NCI-H146 treated with DMSO at 0.1 percent for 48 hours (cell line): ENCODE measurements around the gene HOXD3.

Experiments used
- DNase-seq: peaks from one replicate; lab custom pipeline; 2025; ENCODE audit not compliant: unreplicated experiment; lab: John Stamatoyannopoulos, UW

The HOXD3 gene

DNA sequence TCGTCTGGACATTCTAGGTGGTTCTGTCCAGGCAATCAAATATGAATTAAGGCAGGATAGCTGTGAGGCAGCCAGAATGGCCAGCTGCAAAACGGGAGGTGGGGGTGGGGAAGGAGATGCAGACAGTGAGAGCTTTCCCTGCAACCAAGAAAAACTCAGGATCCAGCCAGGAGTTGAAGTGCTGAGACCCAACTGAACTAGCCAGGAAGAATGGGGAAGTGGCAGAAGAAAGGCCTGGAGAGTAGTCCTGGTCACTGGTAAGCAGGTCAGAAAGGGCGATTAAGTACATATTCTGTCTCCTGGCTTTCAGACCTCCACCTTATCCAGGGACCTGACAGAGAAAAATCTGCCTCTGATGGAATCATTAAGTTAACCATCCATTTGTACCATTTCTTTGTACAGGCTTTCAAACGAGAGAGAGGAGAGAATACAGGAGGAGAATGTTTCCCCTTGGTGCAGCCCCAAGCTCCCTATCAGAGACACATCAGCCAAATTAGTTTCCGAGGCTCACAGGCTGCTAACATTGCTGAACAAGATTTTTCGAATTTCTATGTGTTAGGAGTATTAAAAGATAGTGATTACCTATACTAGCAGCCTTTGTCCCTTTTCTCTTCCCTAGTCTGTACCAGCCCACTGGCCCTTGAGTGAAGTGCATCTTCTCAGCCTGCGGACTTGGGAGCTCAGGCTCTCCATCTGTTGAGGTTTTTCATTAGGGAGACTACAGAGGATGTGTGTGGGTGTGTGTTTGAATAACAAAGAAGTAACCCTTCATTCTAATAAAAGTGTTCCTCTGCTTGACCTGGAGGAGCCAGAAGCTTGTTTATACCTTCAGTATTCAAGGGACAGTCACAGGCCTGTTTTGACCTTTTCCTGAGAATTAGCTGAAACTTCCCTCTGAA is 18.9 kb downstream of the HOXD3 start:
- DNase-seq = no peak

- DNase-seq = peak; percentile 62
Measured at GRCh38 chr2:176177580-176178037, 20.5 kb downstream of the HOXD3 start.

GRCh38 chr2:176178038-176178756 is 21.1 kb downstream of the HOXD3 start:
- DNase-seq = peak; percentile 62

GRCh38 chr2:176178757-176179295 is 21.7 kb downstream of the HOXD3 start:
- peak; percentile 23 for DNase-seq

- no peak for DNase-seq
Measured at GRCh38 chr2:176181551-176181950, 24.4 kb downstream of the HOXD3 start.

DNA sequence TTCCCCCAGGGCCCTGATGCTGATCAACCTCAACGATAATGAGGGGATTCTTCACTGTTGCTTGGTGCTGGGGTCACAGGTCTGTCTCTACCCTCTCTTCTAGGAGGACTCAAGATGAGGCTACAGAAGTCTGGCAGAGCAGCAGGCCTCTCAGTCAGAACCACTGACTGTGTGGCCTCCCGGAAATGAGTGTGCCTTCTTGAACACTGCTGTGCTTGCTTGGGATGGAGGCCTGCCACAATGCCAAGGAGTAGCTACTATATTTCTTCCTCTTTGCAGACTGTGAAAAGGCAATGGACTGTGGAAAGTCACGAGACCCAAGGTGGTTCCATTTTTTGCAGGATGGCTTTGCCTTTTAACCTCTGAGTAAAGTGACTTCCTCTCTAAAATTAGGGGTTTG is 25.6 kb downstream of the HOXD3 start:
- no peak for DNase-seq

GRCh38 chr2:176184749-176185148 is 27.6 kb downstream of the HOXD3 start:
- DNase-seq = no peak

GRCh38 chr2:176186024-176186423 is 28.9 kb downstream of the HOXD3 start:
- no peak for DNase-seq

- DNase-seq = no peak
Measured at GRCh38 chr2:176187200-176187898, 30.2 kb downstream of the HOXD3 start.

GRCh38 chr2:176187899-176188773 is 31.0 kb downstream of the HOXD3 start, which contains the start of gene HOXD1:
HOXD1 (plus strand) TSS chr2:176188668; CDS start chr2:176188802, 134 bp downstream.
- peak; percentile 31 for DNase-seq

DNA sequence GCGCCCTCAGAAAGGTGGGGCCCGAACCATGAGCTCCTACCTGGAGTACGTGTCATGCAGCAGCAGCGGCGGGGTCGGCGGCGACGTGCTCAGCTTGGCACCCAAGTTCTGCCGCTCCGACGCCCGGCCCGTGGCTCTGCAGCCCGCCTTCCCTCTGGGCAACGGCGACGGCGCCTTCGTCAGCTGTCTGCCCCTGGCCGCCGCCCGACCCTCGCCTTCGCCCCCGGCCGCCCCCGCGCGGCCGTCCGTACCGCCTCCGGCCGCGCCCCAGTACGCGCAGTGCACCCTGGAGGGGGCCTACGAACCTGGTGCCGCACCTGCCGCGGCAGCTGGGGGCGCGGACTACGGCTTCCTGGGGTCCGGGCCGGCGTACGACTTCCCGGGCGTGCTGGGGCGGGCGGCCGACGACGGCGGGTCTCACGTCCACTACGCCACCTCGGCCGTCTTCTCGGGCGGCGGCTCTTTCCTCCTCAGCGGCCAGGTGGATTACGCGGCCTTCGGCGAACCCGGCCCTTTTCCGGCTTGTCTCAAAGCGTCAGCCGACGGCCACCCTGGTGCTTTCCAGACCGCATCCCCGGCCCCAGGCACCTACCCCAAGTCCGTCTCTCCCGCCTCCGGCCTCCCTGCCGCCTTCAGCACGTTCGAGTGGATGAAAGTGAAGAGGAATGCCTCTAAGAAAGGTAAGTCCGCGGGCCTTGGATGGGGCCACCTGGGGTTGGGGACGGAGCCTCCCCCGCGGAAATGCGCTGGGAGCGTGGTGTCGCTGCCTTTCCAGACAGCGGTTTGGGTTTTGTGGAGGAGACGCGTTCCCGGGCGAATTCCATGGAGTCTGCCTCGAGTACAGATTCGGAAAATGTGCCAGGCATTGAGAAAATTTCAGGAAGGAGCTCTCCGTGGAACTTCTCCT is 31.9 kb downstream of the HOXD3 start:
- peak; percentile 17 for DNase-seq

GRCh38 chr2:176189681-176190641 is 32.9 kb downstream of the HOXD3 start:
- peak; percentile 9 for DNase-seq

DNA sequence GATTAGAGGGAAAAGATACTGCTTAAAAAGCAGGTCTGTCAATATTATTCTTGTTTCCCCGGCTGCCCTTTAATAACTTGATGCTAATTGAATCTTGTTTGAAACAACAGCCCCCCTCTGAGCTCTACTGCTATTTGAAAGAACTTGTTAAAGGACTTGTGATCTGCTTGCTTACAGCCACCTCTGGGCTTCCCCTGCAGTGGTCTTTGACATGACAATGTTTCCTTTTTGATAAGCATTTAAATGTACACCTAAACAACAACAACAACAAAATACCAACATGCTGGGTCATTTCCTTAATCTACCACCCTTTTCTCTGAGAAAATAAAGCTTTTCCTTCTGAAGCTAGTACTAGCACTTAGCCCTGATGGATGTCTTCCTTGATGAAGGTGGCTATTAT is 35.2 kb downstream of the HOXD3 start:
- no peak for DNase-seq

DNA sequence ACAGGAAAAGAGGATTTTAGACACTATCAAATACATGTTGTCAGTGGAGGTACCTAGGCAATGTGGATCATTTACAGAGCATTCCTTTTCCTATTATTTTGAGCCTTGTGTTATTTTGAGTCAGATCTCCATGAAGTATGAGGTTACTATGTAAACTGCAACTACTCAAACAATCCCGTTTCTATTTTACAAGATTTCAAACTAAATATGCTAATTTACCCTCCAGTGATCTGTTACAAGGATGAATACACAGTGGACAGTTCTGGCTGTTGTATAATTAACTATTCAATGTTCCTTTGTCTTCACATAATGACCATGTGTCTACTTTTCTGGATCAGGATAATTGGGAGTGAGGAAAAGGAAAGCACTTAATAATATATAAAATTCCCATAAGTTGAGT is 35.9 kb downstream of the HOXD3 start:
- peak; percentile 17 for DNase-seq

DNA sequence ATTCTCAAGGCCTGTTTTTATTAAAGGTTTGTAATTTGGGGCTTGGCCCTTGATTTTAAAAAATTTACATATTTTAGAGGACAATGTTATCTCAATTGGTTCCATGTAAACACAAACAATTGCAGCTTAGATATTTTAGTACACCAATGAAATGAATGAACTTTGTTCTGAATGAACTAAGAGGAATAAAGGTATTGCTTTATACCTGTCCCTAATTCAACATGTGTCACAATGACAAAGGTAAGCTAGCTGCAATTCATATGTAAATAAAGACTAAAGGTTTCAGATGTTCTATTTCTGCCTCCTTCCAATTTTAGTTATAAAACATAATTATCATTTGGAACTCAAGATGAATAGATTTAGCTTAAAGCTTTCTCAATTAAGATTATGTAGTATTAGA is 42.8 kb downstream of the HOXD3 start:
- no peak for DNase-seq

DNA sequence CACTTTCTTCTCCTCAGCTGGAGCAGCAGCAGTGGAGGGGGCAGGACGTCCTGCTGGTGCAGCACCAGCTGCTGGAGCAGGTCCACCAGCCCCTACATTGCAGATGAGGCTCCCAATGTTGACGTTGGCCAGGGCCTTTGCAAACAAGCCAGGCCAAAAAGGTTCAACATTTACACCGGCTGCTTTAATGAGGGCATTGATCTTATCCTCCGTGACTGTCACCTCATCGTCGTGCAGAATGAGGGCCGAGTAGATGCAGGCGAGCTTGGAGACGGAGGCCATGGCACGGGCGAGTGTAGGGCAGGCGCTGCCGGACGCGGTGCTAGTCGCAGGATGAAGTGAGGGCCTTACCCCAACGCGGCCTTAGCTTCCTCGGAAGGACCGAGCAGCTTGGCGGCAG is 43.9 kb downstream of the HOXD3 start:
- DNase-seq = no peak

- DNase-seq = no peak
Measured at GRCh38 chr2:176202491-176202890, 45.4 kb downstream of the HOXD3 start.

- no peak for DNase-seq
Measured at GRCh38 chr2:176205126-176205525, 48.0 kb downstream of the HOXD3 start.
